ENCODE measurements around the gene ALPK1.

Gene ALPK1

GRCh38 chr4:112377171-112377570 lies 80.0 kb downstream of the ALPK1 start:
- H3K4me1 ChIP-seq (ENCODE audit: control insufficient read depth in 5 of 5, insufficient read depth in 5 of 5, low read length in 5 of 5), result no peaks in the 10 kb centered on the region
- H3K27ac ChIP-seq (ENCODE audit: low read depth, low read length), result no peak overlapping the region
- H3K9ac ChIP-seq (ENCODE audit: low read length in 5 of 5), result no peak overlapping the region
- H3K36me3 ChIP-seq (ENCODE audit: control insufficient read depth in 5 of 5, insufficient read depth in 5 of 5, low read length in 5 of 5), result peaks cover 10 to 36% (median 16%) of the 10 kb centered on the region in 5 donors
- H3K4me3 ChIP-seq (ENCODE audit: low read depth in 1 of 5, low read length in 5 of 5), result no peak overlapping the region
- H3K9me3 ChIP-seq (ENCODE audit: control insufficient read depth in 5 of 5, low read length in 5 of 5), result no peaks in the 10 kb centered on the region
- H3K27me3 ChIP-seq (ENCODE audit: control insufficient read depth in 5 of 5, insufficient read depth in 4 of 5, low read length in 5 of 5), result no peaks in the 10 kb centered on the region

- peaks cover 14 to 41% (median 21%) of the 10 kb centered on the region in 5 donors for H3K36me3 ChIP-seq (ENCODE audit: control insufficient read depth in 5 of 5, insufficient read depth in 5 of 5, low read length in 5 of 5)
- no peaks in the 10 kb centered on the region for H3K4me1 ChIP-seq (ENCODE audit: control insufficient read depth in 5 of 5, insufficient read depth in 5 of 5, low read length in 5 of 5)
- no peaks in the 10 kb centered on the region for H3K27me3 ChIP-seq (ENCODE audit: control insufficient read depth in 5 of 5, insufficient read depth in 4 of 5, low read length in 5 of 5)
- no peaks in the 10 kb centered on the region for H3K9me3 ChIP-seq (ENCODE audit: control insufficient read depth in 5 of 5, low read length in 5 of 5)
- H3K4me3 ChIP-seq (ENCODE audit: low read depth in 1 of 5, low read length in 5 of 5), result no peak overlapping the region
- no peak overlapping the region for H3K9ac ChIP-seq (ENCODE audit: low read length in 5 of 5)
- no peak overlapping the region for H3K27ac ChIP-seq (ENCODE audit: low read depth, low read length)
These were observed 80.5 kb downstream of the ALPK1 start for GRCh38 chr4:112377594-112378242.

GRCh38 chr4:112378243-112378620 lies 81.1 kb downstream of the ALPK1 start:
- H3K9ac ChIP-seq (ENCODE audit: low read length in 5 of 5), result no peak overlapping the region
- no peak overlapping the region for H3K4me3 ChIP-seq (ENCODE audit: low read depth in 1 of 5, low read length in 5 of 5)
- H3K27ac ChIP-seq (ENCODE audit: low read depth, low read length), result no peak overlapping the region
- peaks cover 13 to 40% (median 23%) of the 10 kb centered on the region in 5 donors for H3K36me3 ChIP-seq (ENCODE audit: control insufficient read depth in 5 of 5, insufficient read depth in 5 of 5, low read length in 5 of 5)
- no peaks in the 10 kb centered on the region for H3K4me1 ChIP-seq (ENCODE audit: control insufficient read depth in 5 of 5, insufficient read depth in 5 of 5, low read length in 5 of 5)
- H3K9me3 ChIP-seq (ENCODE audit: control insufficient read depth in 5 of 5, low read length in 5 of 5), result no peaks in the 10 kb centered on the region
- no peaks in the 10 kb centered on the region for H3K27me3 ChIP-seq (ENCODE audit: control insufficient read depth in 5 of 5, insufficient read depth in 4 of 5, low read length in 5 of 5)

- Histone ChIP-seq H3K27ac (ENCODE audit: low read depth, low read length) (no peak overlapping the region), H3K36me3 (ENCODE audit: control insufficient read depth in 5 of 5, insufficient read depth in 5 of 5, low read length in 5 of 5) (peaks cover 15 to 40% (median 25%) of the 10 kb centered on the region in 5 donors), H3K9ac (ENCODE audit: low read length in 5 of 5) (no peak overlapping the region), H3K27me3 (ENCODE audit: control insufficient read depth in 5 of 5, insufficient read depth in 4 of 5, low read length in 5 of 5) (no peaks in the 10 kb centered on the region), H3K4me3 (ENCODE audit: low read depth in 1 of 5, low read length in 5 of 5) (no peak overlapping the region), H3K9me3 (ENCODE audit: control insufficient read depth in 5 of 5, low read length in 5 of 5) (no peaks in the 10 kb centered on the region), H3K4me1 (ENCODE audit: control insufficient read depth in 5 of 5, insufficient read depth in 5 of 5, low read length in 5 of 5) (no peaks in the 10 kb centered on the region)
These were observed 81.7 kb downstream of the ALPK1 start for GRCh38 chr4:112378858-112379257.

- H3K36me3 ChIP-seq (ENCODE audit: control insufficient read depth in 5 of 5, insufficient read depth in 5 of 5, low read length in 5 of 5), result peaks cover 19 to 44% (median 29%) of the 10 kb centered on the region in 5 donors
- H3K4me1 ChIP-seq (ENCODE audit: control insufficient read depth in 5 of 5, insufficient read depth in 5 of 5, low read length in 5 of 5), result no peaks in the 10 kb centered on the region
- no peaks in the 10 kb centered on the region for H3K9me3 ChIP-seq (ENCODE audit: control insufficient read depth in 5 of 5, low read length in 5 of 5)
- no peaks in the 10 kb centered on the region for H3K27me3 ChIP-seq (ENCODE audit: control insufficient read depth in 5 of 5, insufficient read depth in 4 of 5, low read length in 5 of 5)
- H3K9ac ChIP-seq (ENCODE audit: low read length in 5 of 5), result no peak overlapping the region
- no peak overlapping the region for H3K4me3 ChIP-seq (ENCODE audit: low read depth in 1 of 5, low read length in 5 of 5)
- H3K27ac ChIP-seq (ENCODE audit: low read depth, low read length), result no peak overlapping the region
These were observed 82.1 kb downstream of the ALPK1 start for GRCh38 chr4:112379306-112379705.

GRCh38 chr4:112381996-112382692 lies 85.0 kb downstream of the ALPK1 start:
- Histone ChIP-seq H3K27ac (ENCODE audit: low read depth, low read length) (no peak overlapping the region), H3K36me3 (ENCODE audit: control insufficient read depth in 5 of 5, insufficient read depth in 5 of 5, low read length in 5 of 5) (peaks cover 27 to 60% (median 35%) of the 10 kb centered on the region in 5 donors), H3K27me3 (ENCODE audit: control insufficient read depth in 5 of 5, insufficient read depth in 4 of 5, low read length in 5 of 5) (no peaks in the 10 kb centered on the region), H3K9me3 (ENCODE audit: control insufficient read depth in 5 of 5, low read length in 5 of 5) (no peaks in the 10 kb centered on the region), H3K4me3 (ENCODE audit: low read depth in 1 of 5, low read length in 5 of 5) (no peak overlapping the region), H3K9ac (ENCODE audit: low read length in 5 of 5) (no peak overlapping the region), H3K4me1 (ENCODE audit: control insufficient read depth in 5 of 5, insufficient read depth in 5 of 5, low read length in 5 of 5) (no peaks in the 10 kb centered on the region)

GRCh38 chr4:112386071-112386470 lies 88.9 kb downstream of the ALPK1 start:
- no peak overlapping the region for H3K27ac ChIP-seq (ENCODE audit: low read depth, low read length)
- no peaks in the 10 kb centered on the region for H3K4me1 ChIP-seq (ENCODE audit: control insufficient read depth in 5 of 5, insufficient read depth in 5 of 5, low read length in 5 of 5)
- peaks cover 12 to 38% (median 25%) of the 10 kb centered on the region in 5 donors for H3K36me3 ChIP-seq (ENCODE audit: control insufficient read depth in 5 of 5, insufficient read depth in 5 of 5, low read length in 5 of 5)
- no peaks in the 10 kb centered on the region for H3K9me3 ChIP-seq (ENCODE audit: control insufficient read depth in 5 of 5, low read length in 5 of 5)
- no peak overlapping the region for H3K4me3 ChIP-seq (ENCODE audit: low read depth in 1 of 5, low read length in 5 of 5)
- no peaks in the 10 kb centered on the region for H3K27me3 ChIP-seq (ENCODE audit: control insufficient read depth in 5 of 5, insufficient read depth in 4 of 5, low read length in 5 of 5)
- H3K9ac ChIP-seq (ENCODE audit: low read length in 5 of 5), result no peak overlapping the region

GRCh38 chr4:112402098-112402497 lies 104.9 kb downstream of the ALPK1 start:
- Histone ChIP-seq H3K9me3 (ENCODE audit: control insufficient read depth in 5 of 5, low read length in 5 of 5) (no peaks in the 10 kb centered on the region), H3K27me3 (ENCODE audit: control insufficient read depth in 5 of 5, insufficient read depth in 4 of 5, low read length in 5 of 5) (no peaks in the 10 kb centered on the region), H3K4me3 (ENCODE audit: low read depth in 1 of 5, low read length in 5 of 5) (no peak overlapping the region), H3K27ac (ENCODE audit: low read depth, low read length) (no peak overlapping the region), H3K9ac (ENCODE audit: low read length in 5 of 5) (no peak overlapping the region), H3K36me3 (ENCODE audit: control insufficient read depth in 5 of 5, insufficient read depth in 5 of 5, low read length in 5 of 5) (peaks cover 0 to 15% (median 0%) of the 10 kb centered on the region in 5 donors), H3K4me1 (ENCODE audit: control insufficient read depth in 5 of 5, insufficient read depth in 5 of 5, low read length in 5 of 5) (peaks cover 0 to 4% (median 0%) of the 10 kb centered on the region in 5 donors)

- H3K4me3 ChIP-seq (ENCODE audit: low read depth in 1 of 5, low read length in 5 of 5), result no peak overlapping the region
- no peak overlapping the region for H3K9ac ChIP-seq (ENCODE audit: low read length in 5 of 5)
- no peak overlapping the region for H3K27ac ChIP-seq (ENCODE audit: low read depth, low read length)
- no peaks in the 10 kb centered on the region for H3K27me3 ChIP-seq (ENCODE audit: control insufficient read depth in 5 of 5, insufficient read depth in 4 of 5, low read length in 5 of 5)
- peaks cover 0 to 11% (median 0%) of the 10 kb centered on the region in 5 donors for H3K36me3 ChIP-seq (ENCODE audit: control insufficient read depth in 5 of 5, insufficient read depth in 5 of 5, low read length in 5 of 5)
- H3K9me3 ChIP-seq (ENCODE audit: control insufficient read depth in 5 of 5, low read length in 5 of 5), result no peaks in the 10 kb centered on the region
- peaks cover 0 to 4% (median 0%) of the 10 kb centered on the region in 5 donors for H3K4me1 ChIP-seq (ENCODE audit: control insufficient read depth in 5 of 5, insufficient read depth in 5 of 5, low read length in 5 of 5)
These were observed 106.2 kb downstream of the ALPK1 start for GRCh38 chr4:112403101-112403945.

GRCh38 chr4:112410364-112410763 lies 113.2 kb downstream of the ALPK1 start:
- H3K9ac ChIP-seq (ENCODE audit: low read length in 5 of 5), result no peak overlapping the region

More at GRCh38 chr4:112410364-112410763, 113.2 kb downstream of the ALPK1 start:
- Histone ChIP-seq H3K4me1 (ENCODE audit: control insufficient read depth in 5 of 5, insufficient read depth in 5 of 5, low read length in 5 of 5) (no peaks in the 10 kb centered on the region), H3K36me3 (ENCODE audit: control insufficient read depth in 5 of 5, insufficient read depth in 5 of 5, low read length in 5 of 5) (peaks cover 11 to 29% (median 11%) of the 10 kb centered on the region in 5 donors), H3K4me3 (ENCODE audit: low read depth in 1 of 5, low read length in 5 of 5) (no peak overlapping the region), H3K27me3 (ENCODE audit: control insufficient read depth in 5 of 5, insufficient read depth in 4 of 5, low read length in 5 of 5) (no peaks in the 10 kb centered on the region), H3K27ac (ENCODE audit: low read depth, low read length) (no peak overlapping the region), H3K9me3 (ENCODE audit: control insufficient read depth in 5 of 5, low read length in 5 of 5) (no peaks in the 10 kb centered on the region)
